OCI-LY1 (cell line): ENCODE data around the gene DRC7.

Experiments
- EZH2 ChIP-seq: fragments of 200-600 bp; sonication (generic), shearing (Covaris generic); IDR thresholded peaks from 2 replicates; pipeline ENCODE4 v1.8.0; 2017; ENCODE audit warnings: borderline replicate concordance, mixed run types, mild to moderate bottlenecking, antibody characterized with exemption, low read length, moderate library complexity, mixed read lengths
- TF ChIP-seq, protein P1 (sequence below): fragments of 200-600 bp; sonication (generic), shearing (Covaris generic); IDR thresholded peaks from 2 replicates; pipeline ENCODE4 v1.5.1; 2017; ENCODE audit warnings: mild to moderate bottlenecking, antibody characterized with exemption, low read length, moderate library complexity, mixed read lengths

DNA sequence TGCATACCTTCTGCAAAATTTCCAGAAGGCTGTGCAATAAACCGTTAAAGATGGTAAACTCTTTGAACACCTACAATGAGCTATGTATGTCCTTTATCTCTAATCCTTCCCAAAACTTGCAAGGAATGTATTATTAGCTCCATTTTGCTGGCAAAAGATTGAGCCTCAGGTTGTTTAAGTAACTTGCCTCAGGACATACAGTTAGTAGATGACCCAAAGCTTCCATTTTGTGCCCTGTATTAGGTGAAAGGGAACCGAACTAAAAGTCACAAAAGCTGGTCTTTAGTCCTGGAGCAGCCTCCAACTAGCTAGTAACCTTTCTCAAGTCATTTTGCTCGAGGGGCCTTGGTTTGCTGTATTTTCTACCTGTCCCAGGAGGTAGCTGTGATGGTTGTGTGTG lies 22.2 kb upstream of the DRC7 start:
- no peak for TF ChIP-seq EZH2
- TF ChIP-seq, protein P1, sequence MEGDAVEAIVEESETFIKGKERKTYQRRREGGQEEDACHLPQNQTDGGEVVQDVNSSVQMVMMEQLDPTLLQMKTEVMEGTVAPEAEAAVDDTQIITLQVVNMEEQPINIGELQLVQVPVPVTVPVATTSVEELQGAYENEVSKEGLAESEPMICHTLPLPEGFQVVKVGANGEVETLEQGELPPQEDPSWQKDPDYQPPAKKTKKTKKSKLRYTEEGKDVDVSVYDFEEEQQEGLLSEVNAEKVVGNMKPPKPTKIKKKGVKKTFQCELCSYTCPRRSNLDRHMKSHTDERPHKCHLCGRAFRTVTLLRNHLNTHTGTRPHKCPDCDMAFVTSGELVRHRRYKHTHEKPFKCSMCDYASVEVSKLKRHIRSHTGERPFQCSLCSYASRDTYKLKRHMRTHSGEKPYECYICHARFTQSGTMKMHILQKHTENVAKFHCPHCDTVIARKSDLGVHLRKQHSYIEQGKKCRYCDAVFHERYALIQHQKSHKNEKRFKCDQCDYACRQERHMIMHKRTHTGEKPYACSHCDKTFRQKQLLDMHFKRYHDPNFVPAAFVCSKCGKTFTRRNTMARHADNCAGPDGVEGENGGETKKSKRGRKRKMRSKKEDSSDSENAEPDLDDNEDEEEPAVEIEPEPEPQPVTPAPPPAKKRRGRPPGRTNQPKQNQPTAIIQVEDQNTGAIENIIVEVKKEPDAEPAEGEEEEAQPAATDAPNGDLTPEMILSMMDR = no peak
